Left ventricle myocardium inferior (tissue), 1 donor: Measurements from ENCODE around the gene TCAF1. TPM values are rescaled to one million over a fixed set of nuclear protein-coding genes. Genes with fewer than 3 reads are reported as not detected.

ENCODE experiments used
- DNase-seq: peaks from one replicate; pipeline ENCODE4 v3.0.0-alpha.2; 2020
- H3K27ac ChIP-seq: fragments of 200-600 bp; replicated peaks from 2 replicates; pipeline ENCODE4 v1.8.0; 2021
- H3K27me3 ChIP-seq: fragments of 200-600 bp; 2 replicates; pipeline ENCODE4 v1.8.0; 2021; ENCODE audit warnings: low read depth
- H3K36me3 ChIP-seq: fragments of 200-600 bp; 2 replicates; pipeline ENCODE4 v1.8.0; 2021
- H3K4me1 ChIP-seq: fragments of 200-600 bp; 2 replicates; pipeline ENCODE4 v1.8.0; 2021
- H3K4me3 ChIP-seq: fragments of 200-600 bp; 2 replicates; pipeline ENCODE4 v1.8.0; 2021; ENCODE audit warnings: mild to moderate bottlenecking, moderate library complexity
- H3K9me3 ChIP-seq: fragments of 200-600 bp; replicated peaks from 2 replicates; pipeline ENCODE4 v1.8.0; 2021
- CTCF ChIP-seq: fragments of 200-600 bp; IDR thresholded peaks from 2 replicates; pipeline ENCODE4 v1.8.0; 2021; ENCODE audit warnings: antibody characterized with exemption, mild to moderate bottlenecking, borderline replicate concordance
- intact Hi-C: fragments of 100-400 bp; cut with micrococcal nuclease; formaldehyde crosslinking; loops from one replicate; pipeline ENCODE4 v1.11.0; 2022
- total RNA-seq: library from RNA; stranded (reverse); fragmentation: NEBNext Ultra II Directional; extraction: Animal tissue kit (Norgen Biotek cat#: 25700); gene quantifications from one replicate; pipeline ENCODE4 v1.2.1, GENCODE V29; 2021
- donor health status: DM: no; HTN: yes; CAD: no; lungs with severe emphysema.

The TCAF1 gene
- total RNA-seq, 1 donor from 2014 or later, result 38.2 TPM

- no peak overlapping the region for H3K27ac ChIP-seq
- TF ChIP-seq CTCF, result no peak
- intact Hi-C loops, result no loop called here
- DNase-seq, result no peak
- no peaks in the 10 kb centered on the region for H3K36me3 ChIP-seq
- H3K27me3 ChIP-seq, result no peaks in the 10 kb centered on the region
- no peaks in the 10 kb centered on the region for H3K4me1 ChIP-seq
- H3K9me3 ChIP-seq, result peaks cover 19% of the 10 kb centered on the region
- no peak overlapping the region for H3K4me3 ChIP-seq
Measured at GRCh38 chr7:143936087-143937009, 34.4 kb upstream of the TCAF1 start.

DNA sequence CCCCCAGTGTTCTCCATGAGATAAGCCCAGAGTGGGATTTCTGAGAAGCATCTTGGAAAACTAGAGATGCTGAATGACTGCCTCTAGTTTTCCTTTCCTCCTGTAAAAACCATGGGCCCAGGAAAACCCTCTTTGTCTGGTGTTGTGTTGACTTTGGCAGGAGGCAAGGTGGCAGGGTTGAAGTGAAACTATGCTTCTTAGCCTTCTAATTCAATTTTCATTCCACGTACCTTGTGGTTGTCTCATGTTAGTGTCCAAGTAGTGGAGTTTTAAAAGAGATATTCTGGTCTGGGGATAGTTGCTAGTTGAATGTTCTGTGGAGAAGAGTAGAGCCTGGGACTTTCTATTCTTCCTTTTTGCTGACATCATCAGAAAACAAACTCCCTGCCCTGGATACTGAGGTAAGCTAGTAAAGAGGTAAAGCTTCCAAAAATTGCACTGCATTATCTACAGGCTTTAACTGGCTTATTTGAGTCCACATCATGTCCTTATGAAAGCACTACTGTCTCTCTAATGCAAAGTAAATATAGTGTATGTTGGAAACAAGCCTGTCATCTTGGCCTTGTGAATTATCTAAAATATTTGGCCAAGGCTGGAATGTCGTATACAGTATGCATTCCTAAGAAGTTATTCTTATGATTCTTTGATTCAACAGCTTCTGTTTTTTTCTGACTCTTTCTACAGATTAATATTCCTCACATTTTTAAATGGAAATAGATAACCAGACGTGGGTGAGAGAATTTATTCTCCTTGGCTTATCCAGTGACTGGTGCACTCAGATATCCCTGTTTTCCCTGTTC, 32.8 kb upstream of the TCAF1 start, which contains the start of gene OR2F2:
Gene OR2F2, plus strand, starts transcription at position 708 of the 800 bp plus-strand sequence. Its CDS starts 0 bp downstream, at position 708.
- Histone ChIP-seq H3K4me1 (no peaks in the 10 kb centered on the region), H3K27me3 (no peaks in the 10 kb centered on the region), H3K27ac (no peak within 1 kb of the TSS), H3K9me3 (peaks cover 19% of the 10 kb centered on the region), H3K36me3 (no peaks in the 10 kb centered on the region), H3K4me3 (no peak within 1 kb of the TSS)
- no peak for DNase-seq
- intact Hi-C loops, result no loop called here
- no peak for TF ChIP-seq CTCF

GRCh38 chr7:143931739-143932138, 29.8 kb upstream of the TCAF1 start:
- intact Hi-C loops, result no loop called here
- Histone ChIP-seq H3K27ac (no peak overlapping the region), H3K36me3 (no peaks in the 10 kb centered on the region), H3K27me3 (no peaks in the 10 kb centered on the region), H3K9me3 (peaks cover 19% of the 10 kb centered on the region), H3K4me3 (no peak overlapping the region), H3K4me1 (no peaks in the 10 kb centered on the region)
- DNase-seq, result no peak
- TF ChIP-seq CTCF, result no peak

GRCh38 chr7:143929224-143929920, 27.4 kb upstream of the TCAF1 start:
- intact Hi-C loops, result no loop called here
- no peak for DNase-seq
- H3K36me3 ChIP-seq, result no peaks in the 10 kb centered on the region
- H3K27ac ChIP-seq, result no peak overlapping the region
- no peak overlapping the region for H3K4me3 ChIP-seq
- no peaks in the 10 kb centered on the region for H3K27me3 ChIP-seq
- peaks cover 19% of the 10 kb centered on the region for H3K9me3 ChIP-seq
- H3K4me1 ChIP-seq, result no peaks in the 10 kb centered on the region
- no peak for TF ChIP-seq CTCF

- no peaks in the 10 kb centered on the region for H3K4me1 ChIP-seq
- peaks cover 4% of the 10 kb centered on the region for H3K27me3 ChIP-seq
- H3K9me3 ChIP-seq, result no peaks in the 10 kb centered on the region
- intact Hi-C loops, result no loop called here
- DNase-seq, result no peak
- no peak for TF ChIP-seq CTCF
- H3K4me3 ChIP-seq, result no peak overlapping the region
- no peak overlapping the region for H3K27ac ChIP-seq
- no peaks in the 10 kb centered on the region for H3K36me3 ChIP-seq
Measured at GRCh38 chr7:143924851-143925250, 22.9 kb upstream of the TCAF1 start.
